Measurements from ENCODE around the gene SLC22A23. TPM values are rescaled to one million over a fixed set of nuclear protein-coding genes. Genes with fewer than 3 reads are reported as not detected.

The SLC22A23 gene
- total and polyA plus RNA-seq, 2 experiments from 2014 or later, result 2.4 to 7.3 TPM

- H2AFZ ChIP-seq, result no peak overlapping the region
- H3F3A ChIP-seq (ENCODE audit: insufficient read depth), result peaks cover 5% of the 10 kb centered on the region
- H4K20me1 ChIP-seq (ENCODE audit: insufficient read depth), result no peaks in the 10 kb centered on the region
- H3K9me3 ChIP-seq (ENCODE audit: low read depth), result no peaks in the 10 kb centered on the region
- no peaks in the 10 kb centered on the region for H3K36me3 ChIP-seq (ENCODE audit: low read depth)
- no peak overlapping the region for H3K27ac ChIP-seq
- no peak overlapping the region for H3K9ac ChIP-seq
- no peak overlapping the region for H3K4me3 ChIP-seq
- H3K4me1 ChIP-seq (ENCODE audit: insufficient read depth), result peaks cover 4% of the 10 kb centered on the region
- in situ Hi-C loops (cut with MboI), result no loop called here
- TF ChIP-seq EZH2 (IDR thresholded peaks at IDR 0.05; ENCODE audit: insufficient read depth, poor library complexity, severe bottlenecking) (no peak), EZH2phosphoT487 (IDR thresholded peaks at IDR 0.05; ENCODE audit: insufficient read depth, low read depth) (no peak)
- no peak overlapping the region for H3K4me2 ChIP-seq (ENCODE audit: unreplicated experiment)
- 95 to 96% methylated on average over 13 of the region's 13 CpGs for WGBS, 2 experiments (ENCODE audit: low coverage in 1 of 2, low lambda C conversion rate in 2 of 2, missing lambda C conversion rate in 2 of 2)
- H3K27me3 ChIP-seq (replicated peaks; ENCODE audit: insufficient read depth), result no peaks in the 10 kb centered on the region
- no peak for DNase-seq
- H3K79me2 ChIP-seq (ENCODE audit: insufficient read depth), result no peaks in the 10 kb centered on the region
- no peaks in the 10 kb centered on the region for H3K9me2 ChIP-seq (ENCODE audit: insufficient read depth)
These were observed 137.9 kb downstream of the SLC22A23 start for GRCh38 chr6:3318821-3319540.

DNA sequence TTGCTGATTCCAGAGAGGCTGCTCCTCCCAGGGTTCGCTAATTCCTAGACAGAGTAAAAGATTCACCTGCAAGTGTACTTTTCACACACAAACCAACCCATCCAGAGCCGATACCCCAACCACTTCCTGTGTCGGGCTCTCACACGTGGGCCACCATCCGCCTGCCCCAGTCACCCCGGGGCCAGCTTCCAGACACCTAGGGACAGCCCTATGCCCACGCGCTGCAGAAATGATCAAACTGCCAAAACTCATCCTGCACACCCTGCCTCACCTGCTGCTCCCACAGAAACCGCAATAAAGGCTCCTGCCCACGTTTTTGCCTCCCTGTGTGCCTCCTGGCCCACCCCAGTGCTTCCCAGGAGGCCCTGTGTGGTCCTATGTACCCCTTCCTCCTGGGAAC is 138.6 kb downstream of the SLC22A23 start:
- in situ Hi-C loops (cut with MboI), result no loop called here
- H3K36me3 ChIP-seq (ENCODE audit: low read depth), result no peaks in the 10 kb centered on the region
- H3K4me2 ChIP-seq (ENCODE audit: unreplicated experiment), result no peak overlapping the region
- no peaks in the 10 kb centered on the region for H4K20me1 ChIP-seq (ENCODE audit: insufficient read depth)
- H3K27me3 ChIP-seq (replicated peaks; ENCODE audit: insufficient read depth), result no peaks in the 10 kb centered on the region
- H3K4me3 ChIP-seq, result no peak overlapping the region
- no peak overlapping the region for H2AFZ ChIP-seq
- H3K27ac ChIP-seq, result no peak overlapping the region
- no peak for TF ChIP-seq EZH2phosphoT487 (IDR thresholded peaks at IDR 0.05; ENCODE audit: insufficient read depth, low read depth)
- no peak for TF ChIP-seq EZH2 (IDR thresholded peaks at IDR 0.05; ENCODE audit: insufficient read depth, poor library complexity, severe bottlenecking)
- 82 to 85% methylated on average over 10 of the region's 10 CpGs for WGBS, 2 experiments (ENCODE audit: low coverage in 1 of 2, low lambda C conversion rate in 2 of 2, missing lambda C conversion rate in 2 of 2)
- H3K4me1 ChIP-seq (ENCODE audit: insufficient read depth), result no peaks in the 10 kb centered on the region
- no peak overlapping the region for H3K9ac ChIP-seq
- H3K79me2 ChIP-seq (ENCODE audit: insufficient read depth), result no peaks in the 10 kb centered on the region
- no peaks in the 10 kb centered on the region for H3K9me2 ChIP-seq (ENCODE audit: insufficient read depth)
- H3K9me3 ChIP-seq (ENCODE audit: low read depth), result no peaks in the 10 kb centered on the region
- H3F3A ChIP-seq (ENCODE audit: insufficient read depth), result no peaks in the 10 kb centered on the region
- no peak for DNase-seq

DNA sequence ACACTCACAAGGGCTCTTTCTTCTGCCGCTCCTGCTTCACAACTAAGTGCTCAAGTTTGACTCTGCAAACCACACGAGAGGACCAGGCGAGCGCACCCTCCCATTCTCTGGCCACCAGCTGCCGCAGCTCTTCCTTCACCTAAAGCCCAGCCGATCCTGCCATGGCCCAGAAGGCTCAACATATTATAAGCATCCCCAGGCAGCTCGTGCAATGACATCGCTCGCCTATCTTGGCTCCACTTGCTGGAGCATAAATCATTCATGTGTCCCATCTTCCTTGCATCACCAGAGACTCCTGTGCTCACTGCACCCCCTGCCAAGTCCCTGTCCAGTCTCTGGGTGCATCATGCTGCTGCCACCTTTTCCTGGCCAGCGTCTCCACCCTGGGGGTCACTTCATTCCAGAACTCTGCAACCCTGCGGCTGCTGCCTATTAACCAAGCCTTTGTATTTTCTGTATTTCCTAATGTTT is 139.1 kb downstream of the SLC22A23 start:
- H2AFZ ChIP-seq, result no peak overlapping the region
- DNase-seq, result no peak
- H3K4me2 ChIP-seq (ENCODE audit: unreplicated experiment), result no peak overlapping the region
- no peaks in the 10 kb centered on the region for H3K9me3 ChIP-seq (ENCODE audit: low read depth)
- H3K9ac ChIP-seq, result no peak overlapping the region
- TF ChIP-seq EZH2 (IDR thresholded peaks at IDR 0.05; ENCODE audit: insufficient read depth, poor library complexity, severe bottlenecking) (no peak), EZH2phosphoT487 (IDR thresholded peaks at IDR 0.05; ENCODE audit: insufficient read depth, low read depth) (no peak)
- H3K27ac ChIP-seq, result no peak overlapping the region
- H3K9me2 ChIP-seq (ENCODE audit: insufficient read depth), result no peaks in the 10 kb centered on the region
- H3K79me2 ChIP-seq (ENCODE audit: insufficient read depth), result no peaks in the 10 kb centered on the region
- no peaks in the 10 kb centered on the region for H4K20me1 ChIP-seq (ENCODE audit: insufficient read depth)
- H3F3A ChIP-seq (ENCODE audit: insufficient read depth), result no peaks in the 10 kb centered on the region
- no peaks in the 10 kb centered on the region for H3K4me1 ChIP-seq (ENCODE audit: insufficient read depth)
- H3K4me3 ChIP-seq, result no peak overlapping the region
- in situ Hi-C loops (cut with MboI), result no loop called here
- WGBS, 2 experiments (ENCODE audit: low coverage in 1 of 2, low lambda C conversion rate in 2 of 2, missing lambda C conversion rate in 2 of 2), result 74 to 83% methylated on average over 11 of the region's 11 CpGs
- no peaks in the 10 kb centered on the region for H3K36me3 ChIP-seq (ENCODE audit: low read depth)
- no peaks in the 10 kb centered on the region for H3K27me3 ChIP-seq (replicated peaks; ENCODE audit: insufficient read depth)

DNA sequence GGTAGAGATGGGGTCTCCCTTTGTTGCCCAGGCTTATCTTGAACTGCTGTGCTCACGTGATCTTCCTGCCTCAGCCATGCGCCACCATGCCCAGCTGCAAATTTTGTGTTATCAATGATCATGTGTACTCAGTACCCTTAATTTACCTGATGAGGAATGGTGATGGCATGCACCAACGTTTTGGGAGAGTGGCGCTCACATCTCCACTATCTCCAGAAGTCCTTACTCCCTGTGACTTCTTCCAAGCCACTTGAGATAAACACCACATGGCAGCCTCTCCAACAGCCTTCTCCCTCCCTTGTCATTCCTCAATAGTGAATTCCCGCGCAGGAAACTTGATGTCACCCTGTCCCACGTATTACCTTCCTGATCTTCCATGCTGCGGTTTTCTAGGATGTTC is 140.0 kb downstream of the SLC22A23 start:
- no peaks in the 10 kb centered on the region for H3F3A ChIP-seq (ENCODE audit: insufficient read depth)
- no peak overlapping the region for H2AFZ ChIP-seq
- H4K20me1 ChIP-seq (ENCODE audit: insufficient read depth), result no peaks in the 10 kb centered on the region
- H3K9me3 ChIP-seq (ENCODE audit: low read depth), result no peaks in the 10 kb centered on the region
- no peaks in the 10 kb centered on the region for H3K36me3 ChIP-seq (ENCODE audit: low read depth)
- no peak overlapping the region for H3K9ac ChIP-seq
- H3K9me2 ChIP-seq (ENCODE audit: insufficient read depth), result no peaks in the 10 kb centered on the region
- in situ Hi-C loops (cut with MboI), result no loop called here
- no peaks in the 10 kb centered on the region for H3K79me2 ChIP-seq (ENCODE audit: insufficient read depth)
- no peak for TF ChIP-seq EZH2phosphoT487 (IDR thresholded peaks at IDR 0.05; ENCODE audit: insufficient read depth, low read depth)
- no peak for TF ChIP-seq EZH2 (IDR thresholded peaks at IDR 0.05; ENCODE audit: insufficient read depth, poor library complexity, severe bottlenecking)
- H3K27me3 ChIP-seq (replicated peaks; ENCODE audit: insufficient read depth), result no peaks in the 10 kb centered on the region
- no peak overlapping the region for H3K4me2 ChIP-seq (ENCODE audit: unreplicated experiment)
- 85 to 91% methylated on average over 8 of the region's 8 CpGs for WGBS, 2 experiments (ENCODE audit: low coverage in 1 of 2, low lambda C conversion rate in 2 of 2, missing lambda C conversion rate in 2 of 2)
- DNase-seq, result no peak
- no peak overlapping the region for H3K27ac ChIP-seq
- H3K4me3 ChIP-seq, result no peak overlapping the region
- H3K4me1 ChIP-seq (ENCODE audit: insufficient read depth), result no peaks in the 10 kb centered on the region
